Skeletal muscle tissue (tissue), 4 donors: ENCODE data around the gene PTGIR. TPM values are rescaled to one million over a fixed set of nuclear protein-coding genes. Genes with fewer than 3 reads are reported as not detected.
"Not testable (repeated sequence)": the region's sequence is repeated elsewhere in the genome, so short reads cannot be mapped to it uniquely, and the experiment has no call there.

ENCODE experiments used
- H3K27ac ChIP-seq: one replicate; pipeline ENCODE4 v1.7.0; 2013; ENCODE audit warnings: mild to moderate bottlenecking, low read depth, low read length, inconsistent platforms
- H3K27me3 ChIP-seq, 3 donors: one replicate each; pipeline ENCODE4 v1.7.0; 2013; ENCODE audit warnings: low read length in 3 of 3; ENCODE audit not compliant: control insufficient read depth in 3 of 3, insufficient read depth in 3 of 3
- H3K36me3 ChIP-seq, 3 donors: one replicate each; pipeline ENCODE4 v1.7.0; 2013; ENCODE audit warnings: low read length in 3 of 3; ENCODE audit not compliant: control insufficient read depth in 3 of 3, insufficient read depth in 3 of 3
- H3K4me1 ChIP-seq, 3 donors: one replicate each; pipeline ENCODE4 v1.7.0; 2013; ENCODE audit warnings: low read length in 3 of 3, mild to moderate bottlenecking in 3 of 3; ENCODE audit not compliant: control insufficient read depth in 3 of 3, insufficient read depth in 3 of 3
- H3K4me3 ChIP-seq, 3 donors: one replicate each; pipeline ENCODE4 v1.7.0; 2013; ENCODE audit warnings: low read length in 3 of 3
- H3K9ac ChIP-seq, 3 donors: one replicate each; pipeline ENCODE4 v1.7.0; 2013; ENCODE audit warnings: low read length in 3 of 3, mild to moderate bottlenecking in 3 of 3, moderate library complexity in 2 of 3, low read depth in 1 of 3
- H3K9me3 ChIP-seq, 3 donors: one replicate each; pipeline ENCODE4 v1.7.0; 2013; ENCODE audit warnings: low read length in 3 of 3; ENCODE audit not compliant: control insufficient read depth in 3 of 3
- total RNA-seq: library from RNA; depleted of rRNA; stranded (reverse); fragments of >200 nt; gene quantifications from one replicate; pipeline ENCODE4 v1.2.3, GENCODE V29; 2014
- donor health status: Osteomylitis.

The PTGIR gene
- total RNA-seq, 1 donor from 2014 or later, result 3.1 TPM

DNA sequence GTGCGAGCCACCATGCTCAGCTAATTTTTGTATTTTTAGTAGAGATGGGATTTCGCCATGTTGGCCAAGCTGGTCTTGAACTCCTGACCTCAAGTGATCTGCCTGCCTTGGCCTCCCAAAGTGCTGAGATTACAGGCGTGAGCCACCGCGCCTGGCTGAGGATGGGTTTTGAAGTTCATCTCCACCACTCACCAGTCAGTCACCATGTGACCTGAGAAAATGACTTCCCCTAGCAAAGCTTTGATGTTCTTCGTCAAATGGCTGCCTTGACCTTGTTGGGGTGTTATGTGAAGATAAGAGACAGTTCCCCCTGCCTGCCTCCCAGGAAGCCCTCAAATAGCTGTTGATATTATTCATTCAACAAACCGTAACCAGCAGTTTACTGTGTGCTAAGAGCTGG, 4.1 kb upstream of the PTGIR start:
- H3K9me3 ChIP-seq, H3K9ac ChIP-seq, H3K36me3 ChIP-seq, H3K4me3 ChIP-seq, H3K27ac ChIP-seq: not testable (repeated sequence)
- Histone ChIP-seq H3K27me3 (peaks cover 15 to 25% (median 20%) of the 10 kb centered on the region in 3 donors), H3K4me1 (peaks cover 15 to 34% (median 23%) of the 10 kb centered on the region in 3 donors)

DNA sequence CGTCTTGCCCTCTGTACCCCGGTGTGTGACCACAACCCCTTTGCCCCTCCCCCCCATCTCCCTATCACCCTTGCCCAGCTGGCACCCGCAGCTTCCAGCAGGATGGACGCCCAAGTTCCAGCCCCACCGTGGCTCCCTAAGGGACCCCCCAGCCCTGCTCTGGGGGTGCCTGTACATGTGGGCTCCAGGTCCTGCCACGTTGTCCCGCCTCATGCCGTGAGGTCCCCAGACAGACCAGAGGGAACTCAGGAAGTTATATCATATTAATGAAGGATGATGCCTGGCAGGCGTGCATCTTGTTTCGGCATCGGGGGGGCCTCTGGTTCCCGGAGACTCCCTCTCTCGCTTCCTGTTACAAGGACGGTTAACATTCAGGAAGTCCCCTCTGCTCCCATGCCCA, 1.6 kb upstream of the PTGIR start:
- Histone ChIP-seq H3K27ac (peak overlapping the region; percentile 79), H3K27me3 (peaks cover 2 to 6% (median 4%) of the 10 kb centered on the region in 3 donors), H3K9me3 (no peaks in the 10 kb centered on the region), H3K9ac (peak overlapping the region in 1 of 3 donors; percentile 6), H3K36me3 (no peaks in the 10 kb centered on the region), H3K4me3 (no peak overlapping the region), H3K4me1 (peaks cover 8 to 33% (median 25%) of the 10 kb centered on the region in 3 donors)

DNA sequence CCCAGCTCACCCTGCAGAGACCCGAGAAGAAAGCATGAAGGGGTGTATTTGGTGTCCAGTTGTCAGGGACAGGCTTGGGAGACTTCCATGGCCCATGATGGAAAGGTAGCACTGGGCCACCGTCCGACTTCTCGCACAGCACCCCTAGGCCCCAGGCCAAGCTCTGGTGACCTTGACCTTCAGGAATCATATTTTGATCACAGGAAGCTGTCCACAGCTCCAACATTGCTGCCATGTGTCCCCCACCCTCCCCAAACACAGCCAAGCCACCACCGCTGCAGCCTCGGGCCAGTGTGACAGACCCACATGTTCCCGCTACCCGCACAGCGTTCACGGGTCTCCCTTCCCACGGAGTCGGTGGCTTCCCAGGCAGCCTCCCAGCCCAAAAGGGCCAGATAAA, 842 bp upstream of the PTGIR start:
- H3K27me3 ChIP-seq, result peaks cover 0 to 3% (median 0%) of the 10 kb centered on the region in 3 donors
- no peaks in the 10 kb centered on the region for H3K36me3 ChIP-seq
- peaks cover 14 to 40% (median 31%) of the 10 kb centered on the region in 3 donors for H3K4me1 ChIP-seq
- peak overlapping the region; percentile 79 for H3K27ac ChIP-seq
- peak overlapping the region in 2 of 3 donors; percentile 6 to 25 for H3K9ac ChIP-seq
- H3K4me3 ChIP-seq, result no peak overlapping the region
- H3K9me3 ChIP-seq, result no peaks in the 10 kb centered on the region

DNA sequence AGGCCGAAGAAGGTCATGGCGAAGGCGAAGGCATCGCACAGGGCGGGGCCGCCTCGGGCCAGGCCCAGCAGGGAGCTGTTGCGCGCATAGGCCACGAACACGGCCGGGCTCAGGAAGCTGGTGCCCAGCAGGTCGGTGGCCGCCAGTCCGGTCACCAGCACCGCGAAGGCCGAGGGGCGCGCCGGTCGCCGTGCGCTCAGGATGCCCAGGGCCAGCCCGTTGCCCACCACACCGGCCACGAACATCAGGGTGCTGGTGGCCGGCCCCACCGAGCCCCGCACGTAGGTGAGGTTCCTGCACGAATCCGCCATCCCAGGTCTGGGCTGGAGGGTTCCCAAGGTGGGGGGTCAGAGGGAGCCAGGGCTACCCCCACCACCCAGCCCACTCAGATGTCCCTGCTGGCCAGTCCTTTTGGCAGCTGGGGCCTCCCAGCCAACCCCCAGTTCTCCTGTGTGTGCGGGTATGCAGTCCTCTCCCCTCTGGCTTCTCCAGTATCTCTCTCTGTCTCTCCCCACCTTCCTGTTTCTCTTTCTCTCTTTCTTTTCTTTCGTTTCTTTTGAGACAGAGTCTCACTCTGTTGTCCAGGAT, 880 bp downstream of the PTGIR start:
- peaks cover 0 to 3% (median 0%) of the 10 kb centered on the region in 3 donors for H3K27me3 ChIP-seq
- peaks cover 20 to 49% (median 44%) of the 10 kb centered on the region in 3 donors for H3K4me1 ChIP-seq
- no peaks in the 10 kb centered on the region for H3K36me3 ChIP-seq
- peak overlapping the region in 2 of 3 donors; percentile 22 to 32 for H3K4me3 ChIP-seq
- H3K9ac ChIP-seq, result peak overlapping the region in 1 of 3 donors; percentile 40
- H3K27ac ChIP-seq, result peak overlapping the region; percentile 79
- no peaks in the 10 kb centered on the region for H3K9me3 ChIP-seq

DNA sequence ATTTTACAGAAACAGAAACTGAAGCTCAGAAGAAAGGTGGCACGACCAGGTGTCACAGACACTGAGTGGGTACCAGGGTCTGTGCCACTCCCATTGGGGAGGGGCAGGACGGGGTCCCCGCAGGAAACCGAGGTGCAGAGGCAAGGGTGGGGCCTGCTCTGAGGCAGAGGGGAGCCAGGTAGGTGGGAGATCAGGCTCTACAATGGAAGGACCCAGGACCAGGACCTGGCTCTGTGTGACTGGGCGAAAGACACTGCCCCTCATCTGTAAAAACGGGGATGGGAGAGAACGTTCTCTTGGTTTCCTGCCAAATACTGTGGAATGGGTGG, 2.8 kb downstream of the PTGIR start:
- Histone ChIP-seq H3K9ac (peak overlapping the region in 1 of 3 donors; percentile 66), H3K4me1 (peaks cover 30 to 61% (median 50%) of the 10 kb centered on the region in 3 donors), H3K36me3 (no peaks in the 10 kb centered on the region), H3K9me3 (no peaks in the 10 kb centered on the region), H3K27ac (no peak overlapping the region), H3K27me3 (peaks cover 0 to 3% (median 0%) of the 10 kb centered on the region in 3 donors), H3K4me3 (peak overlapping the region in 1 of 3 donors; percentile 32)

DNA sequence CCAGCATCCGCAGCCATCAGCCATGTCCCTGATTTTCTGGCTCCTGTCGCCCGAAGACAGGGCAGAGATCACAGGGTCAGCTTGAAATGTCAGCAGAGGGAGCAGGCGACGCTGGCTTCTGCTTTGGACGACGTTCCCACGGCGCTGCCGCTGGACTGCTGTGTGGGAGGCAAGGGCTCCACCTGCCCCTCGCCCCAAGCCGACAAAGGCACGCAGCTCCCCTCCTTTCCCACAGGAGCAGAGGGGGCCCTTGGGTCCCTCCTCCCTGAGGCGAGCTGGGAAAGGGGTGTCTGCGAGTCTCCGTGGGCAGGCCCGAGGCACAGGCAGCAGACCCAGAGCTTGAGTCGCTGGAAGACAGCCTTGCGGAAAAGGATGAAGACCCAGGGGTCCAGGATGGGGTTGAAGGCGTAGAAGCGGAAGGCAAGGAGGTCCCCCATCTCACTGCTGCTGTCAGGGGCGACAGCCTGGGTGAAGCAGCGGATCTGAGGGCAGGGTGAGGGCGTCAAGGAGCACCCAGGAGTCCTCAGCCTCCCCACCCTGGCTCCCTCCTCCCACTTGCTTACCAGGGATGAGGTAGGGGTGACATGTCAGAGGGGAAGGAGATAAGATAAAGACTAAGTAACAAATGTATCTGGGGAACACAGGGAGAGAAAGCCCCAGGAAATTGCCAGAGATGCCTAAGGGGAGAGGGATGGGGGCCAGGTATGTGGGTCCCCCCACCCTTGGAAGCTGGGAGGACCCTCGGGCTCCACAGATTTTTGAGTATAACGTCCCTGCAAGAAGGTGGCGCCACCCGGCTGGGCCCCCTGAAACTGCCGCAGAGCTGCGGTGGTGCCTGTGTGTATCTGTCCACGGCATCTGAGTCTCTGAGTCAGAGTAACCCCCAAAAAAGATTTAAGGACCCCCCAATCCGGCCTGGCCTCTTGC, 3.4 kb downstream of the PTGIR start:
- Histone ChIP-seq H3K27me3 (peaks cover 0 to 3% (median 0%) of the 10 kb centered on the region in 3 donors), H3K36me3 (no peaks in the 10 kb centered on the region), H3K4me1 (peaks cover 35 to 65% (median 54%) of the 10 kb centered on the region in 3 donors), H3K9ac (peak overlapping the region; percentile 43 to 66 (median 50)), H3K27ac (peak overlapping the region; percentile 40), H3K4me3 (peak overlapping the region in 2 of 3 donors; percentile 32 to 35), H3K9me3 (no peaks in the 10 kb centered on the region)

DNA sequence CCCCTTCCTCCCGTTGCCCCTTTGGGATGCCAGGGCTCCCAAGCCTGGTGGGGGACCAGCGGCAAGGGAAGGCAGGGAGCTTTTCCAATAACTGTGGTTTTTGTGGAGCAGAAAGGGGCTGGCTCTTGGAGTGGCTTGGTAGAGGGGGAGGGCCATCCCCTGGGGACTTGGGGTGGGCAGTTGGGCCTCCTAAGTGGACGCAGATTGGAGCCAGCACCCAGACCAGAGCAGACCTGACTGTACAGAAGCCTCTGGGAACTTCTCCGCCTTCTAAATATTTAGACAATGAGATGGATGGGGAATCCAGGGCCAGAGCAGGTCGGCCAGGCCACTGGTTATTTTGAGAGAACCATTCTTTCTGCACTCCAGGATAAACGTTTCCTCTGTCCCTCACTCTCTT, 4.2 kb downstream of the PTGIR start:
- Histone ChIP-seq H3K4me1 (peaks cover 35 to 58% (median 47%) of the 10 kb centered on the region in 3 donors), H3K36me3 (no peaks in the 10 kb centered on the region), H3K9me3 (no peaks in the 10 kb centered on the region), H3K27me3 (peaks cover 0 to 3% (median 0%) of the 10 kb centered on the region in 3 donors), H3K4me3 (no peak overlapping the region), H3K27ac (peak overlapping the region; percentile 40), H3K9ac (peak overlapping the region in 2 of 3 donors; percentile 50 to 66)

DNA sequence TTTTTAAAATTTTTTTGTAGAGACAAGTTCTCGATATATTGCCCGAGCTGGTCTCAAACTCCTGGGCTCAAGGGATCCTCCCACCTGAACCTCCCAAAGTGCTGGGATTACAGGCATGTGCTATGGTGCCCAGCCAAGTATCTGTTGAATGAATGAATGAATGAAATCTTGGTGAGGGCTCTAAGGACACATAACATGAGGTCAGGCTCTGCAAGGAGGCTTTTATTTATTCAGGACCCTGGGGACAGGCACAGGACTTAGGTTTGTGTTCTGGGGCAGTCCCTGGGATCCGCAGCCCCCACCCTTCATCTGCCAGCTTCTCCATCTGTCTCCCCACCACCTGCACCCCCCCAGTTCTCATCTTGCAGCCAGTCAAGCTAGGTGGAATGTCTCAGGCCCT, 4.6 kb downstream of the PTGIR start:
- Histone ChIP-seq H3K4me1 (peaks cover 33 to 54% (median 44%) of the 10 kb centered on the region in 3 donors), H3K9me3 (no peaks in the 10 kb centered on the region), H3K4me3 (no peak overlapping the region), H3K9ac (peak overlapping the region in 1 of 3 donors; percentile 14), H3K36me3 (no peaks in the 10 kb centered on the region), H3K27me3 (peaks cover 0 to 3% (median 0%) of the 10 kb centered on the region in 3 donors), H3K27ac (peak overlapping the region; percentile 40)

DNA sequence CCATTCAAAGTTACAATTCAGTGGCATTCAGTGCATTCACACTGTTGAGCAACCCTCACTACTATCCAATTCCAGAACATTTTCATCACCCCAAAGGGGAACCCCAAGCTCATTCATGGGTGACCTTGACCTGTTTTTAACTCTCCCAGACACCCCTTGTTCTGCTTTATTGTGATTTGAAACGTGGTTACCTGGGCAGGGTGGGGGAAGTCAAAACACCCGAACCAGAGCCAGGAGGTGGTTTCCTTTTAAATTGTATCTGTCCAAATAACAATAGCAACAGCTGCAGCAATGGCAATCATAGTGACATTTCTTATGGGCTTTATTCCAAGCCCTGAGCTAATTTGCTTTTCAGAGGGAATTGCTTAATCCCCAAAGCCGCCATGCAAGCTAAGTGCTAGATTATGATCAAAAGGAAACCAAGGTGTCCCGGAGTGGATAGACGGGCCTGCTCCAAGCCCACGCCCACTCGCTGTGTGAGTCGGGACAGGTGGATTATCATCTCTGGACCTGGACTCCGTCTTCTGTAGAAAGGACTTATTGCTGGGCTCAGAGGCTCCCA, 6.1 kb downstream of the PTGIR start:
- Histone ChIP-seq H3K9me3 (no peaks in the 10 kb centered on the region), H3K27ac (peak overlapping the region; percentile 34), H3K4me1 (peaks cover 32 to 46% (median 45%) of the 10 kb centered on the region in 3 donors), H3K4me3 (no peak overlapping the region), H3K27me3 (peaks cover 0 to under 1% (median 0%) of the 10 kb centered on the region in 3 donors), H3K36me3 (no peaks in the 10 kb centered on the region), H3K9ac (peak overlapping the region in 1 of 3 donors; percentile 33)
